IMR-90 (cell line): ENCODE measurements around the gene BRI3BP. TPM values are rescaled to one million over a fixed set of nuclear protein-coding genes. Genes with fewer than 3 reads are reported as not detected.

Experiments
- ATAC-seq: fragments of 200-7000 bp; cut with Tn5 transposase; 2 replicates; pipeline ENCODE4 v1.9.1; 2020; ENCODE audit warnings: low read depth, mild to moderate bottlenecking, moderate library complexity
- BruUV-seq: library from RNA; stranded (reverse); fragments of 400-500 nt; replicated peaks from 2 replicates; lab custom pipeline; 2021; lab: Mats Ljungman, UMichigan
- CTCF ChIA-PET: fragments of 300-600 bp; formaldehyde crosslinking; extraction: SDS; loops from one replicate; lab custom pipeline; 2021; ENCODE audit warnings: antibody characterized with exemption; lab: Yijun Ruan, JAX
- POLR2A ChIA-PET: fragments of 300-600 bp; sonication (Branson Sonifier 250); formaldehyde crosslinking; loops from one replicate; lab custom pipeline; 2022; ENCODE audit warnings: antibody characterized with exemption; ENCODE audit not compliant: unreplicated experiment; lab: Charles Lee
- DNase-seq: peaks from one replicate; pipeline ENCODE4 v3.0.0; 2013
- H2AFZ ChIP-seq: replicated peaks from 2 replicates; pipeline ENCODE3; 2013; ENCODE audit warnings: low read length, mild to moderate bottlenecking; ENCODE audit not compliant: poor library complexity
- H2AK5ac ChIP-seq: 2 replicates; pipeline ENCODE4 v1.6.1; 2013; ENCODE audit warnings: low read depth, low read length, inconsistent platforms
- H2AK9ac ChIP-seq: replicated peaks from 2 replicates; pipeline ENCODE3; 2013; ENCODE audit warnings: mild to moderate bottlenecking, low read depth, low read length, moderate library complexity; ENCODE audit not compliant: poor library complexity
- H2BK120ac ChIP-seq: 2 replicates; pipeline ENCODE4 v1.6.1; 2013; ENCODE audit warnings: low read depth, low read length, inconsistent platforms
- H2BK15ac ChIP-seq: 3 replicates; pipeline ENCODE4 v1.6.1; 2013; ENCODE audit warnings: low read depth, low read length, inconsistent platforms
- H2BK20ac ChIP-seq: 2 replicates; pipeline ENCODE4 v1.6.1; 2013; ENCODE audit warnings: low read depth, mild to moderate bottlenecking, inconsistent platforms, low read length, moderate library complexity
- H2BK5ac ChIP-seq: 2 replicates; pipeline ENCODE4 v1.6.1; 2013; ENCODE audit warnings: mild to moderate bottlenecking, low read depth, low read length, inconsistent platforms; ENCODE audit not compliant: poor library complexity, severe bottlenecking
- H3K14ac ChIP-seq: replicated peaks from 2 replicates; pipeline ENCODE4 v1.6.1; 2013; ENCODE audit warnings: low read depth, low read length, inconsistent platforms
- H3K18ac ChIP-seq: 2 replicates; pipeline ENCODE4 v1.6.1; 2013; ENCODE audit warnings: low read depth, low read length, control low read depth
- H3K23ac ChIP-seq: 2 replicates; pipeline ENCODE4 v1.6.1; 2013; ENCODE audit warnings: low read depth, low read length, inconsistent platforms
- H3K27ac ChIP-seq: 2 replicates; pipeline ENCODE4 v1.5.1; 2013; ENCODE audit warnings: mild to moderate bottlenecking, control low read depth, low read length; ENCODE audit not compliant: insufficient read depth
- H3K27me3 ChIP-seq: 2 replicates; pipeline ENCODE4 v1.6.1; 2013; ENCODE audit warnings: low read length; ENCODE audit not compliant: control insufficient read depth, insufficient read depth
- H3K36me3 ChIP-seq: 2 replicates; pipeline ENCODE4 v1.6.1; 2013; ENCODE audit warnings: low read length, mixed read lengths; ENCODE audit not compliant: control insufficient read depth, insufficient read depth
- H3K4ac ChIP-seq: 2 replicates; pipeline ENCODE4 v1.6.1; 2013; ENCODE audit warnings: low read depth, low read length, inconsistent platforms
- H3K4me1 ChIP-seq: 2 replicates; pipeline ENCODE4 v1.6.1; 2013; ENCODE audit warnings: low read length, mixed read lengths; ENCODE audit not compliant: control insufficient read depth, insufficient read depth
- H3K4me2 ChIP-seq: 2 replicates; pipeline ENCODE4 v1.6.1; 2013; ENCODE audit warnings: low read depth, mild to moderate bottlenecking, control low read depth, low read length, moderate library complexity
- H3K4me3 ChIP-seq: 2 replicates; pipeline ENCODE4 v1.5.1; 2013; ENCODE audit warnings: low read depth, mild to moderate bottlenecking, control low read depth, low read length, moderate library complexity; ENCODE audit not compliant: insufficient read depth
- H3K56ac ChIP-seq: 2 replicates; pipeline ENCODE4 v1.6.1; 2013; ENCODE audit warnings: low read length, inconsistent platforms; ENCODE audit not compliant: insufficient read depth; ENCODE audit errors: extremely low read depth
- H3K79me1 ChIP-seq, 2 experiments: 2 replicates each; pipeline ENCODE4 v1.6.1; 2013; ENCODE audit warnings: low read length in 2 of 2, inconsistent platforms in 1 of 2, low read depth in 1 of 2
- H3K9ac ChIP-seq: 2 replicates; pipeline ENCODE4 v1.6.1; 2013; ENCODE audit warnings: low read depth, low read length, control low read depth
- H3K9me1 ChIP-seq: 2 replicates; pipeline ENCODE4 v1.6.1; 2013; ENCODE audit warnings: low read length, inconsistent platforms; ENCODE audit not compliant: insufficient read depth
- H3K9me3 ChIP-seq: 2 replicates; pipeline ENCODE4 v1.6.1; 2013; ENCODE audit warnings: low read length; ENCODE audit not compliant: control insufficient read depth, insufficient read depth
- H4K20me1 ChIP-seq: 2 replicates; pipeline ENCODE4 v1.6.1; 2013; ENCODE audit warnings: low read length, inconsistent platforms; ENCODE audit not compliant: insufficient read depth
- H4K5ac ChIP-seq: 2 replicates; pipeline ENCODE4 v1.6.1; 2013; ENCODE audit warnings: mild to moderate bottlenecking, low read depth, low read length, control low read depth
- H4K8ac ChIP-seq, 2 experiments: 2 replicates each; pipeline ENCODE4 v1.6.1; 2013; ENCODE audit warnings: low read depth in 2 of 2, low read length in 2 of 2, control low read depth in 1 of 2, inconsistent platforms in 1 of 2
- H4K91ac ChIP-seq: 2 replicates; pipeline ENCODE4 v1.6.1; 2013; ENCODE audit warnings: low read depth, low read length, inconsistent platforms; ENCODE audit not compliant: insufficient read depth
- BHLHE40 ChIP-seq: fragments of 150-350 bp; IDR thresholded peaks from 2 replicates; pipeline ENCODE4 v1.6.1; 2016; ENCODE audit warnings: mild to moderate bottlenecking, low read depth, low read length
- MAZ ChIP-seq: IDR thresholded peaks from 2 replicates; pipeline ENCODE4 v1.6.1; 2012; ENCODE audit warnings: low read depth, mild to moderate bottlenecking, low read length, improper control_type of control experiment, moderate library complexity, borderline replicate concordance
- MXI1 ChIP-seq: IDR thresholded peaks from 2 replicates; pipeline ENCODE4 v1.6.1; 2012; ENCODE audit warnings: low read depth, mild to moderate bottlenecking, low read length, moderate library complexity, borderline replicate concordance
- NFE2L2 ChIP-seq: fragments of 150-350 bp; IDR thresholded peaks from 2 replicates; pipeline ENCODE4 v1.6.1; 2016; ENCODE audit warnings: low read depth, mild to moderate bottlenecking, low read length
- POLR2A ChIP-seq: IDR thresholded peaks from 2 replicates; pipeline ENCODE4 v1.6.1; 2012; ENCODE audit warnings: mild to moderate bottlenecking, low read depth, low read length
- RCOR1 ChIP-seq: IDR thresholded peaks from 2 replicates; pipeline ENCODE4 v1.6.1; 2012; ENCODE audit warnings: mild to moderate bottlenecking, low read length, improper control_type of control experiment; ENCODE audit not compliant: insufficient replicate concordance
- SMC3 ChIP-seq: fragments of 150-350 bp; IDR thresholded peaks from 2 replicates; pipeline ENCODE4 v1.6.1; 2016; ENCODE audit warnings: low read depth, mild to moderate bottlenecking, antibody characterized with exemption, low read length, moderate library complexity
- WGBS, 2 experiments: methylation state at CpG; one replicate each; pipeline versions ENCODE4 v1.1.5 to v1.1.7; 2013; ENCODE audit warnings: missing lambda C conversion rate in 2 of 2; ENCODE audit not compliant: insufficient read length in 1 of 2; ENCODE audit errors: extremely low coverage in 2 of 2; 5-methylcytosine and 5-hydroxymethylcytosine counted together
- dilution Hi-C: fragments of 300-500 bp; cut with HindIII; formaldehyde crosslinking; loops from one replicate; pipeline ENCODE4 v1.14.3; 2018; ENCODE audit warnings: low sequenced_read_pairs; ENCODE audit not compliant: unreplicated experiment
- in situ Hi-C: fragments of 300-500 bp; cut with MboI; formaldehyde crosslinking; loops from 3 replicates; pipeline ENCODE4 v1.14.3; 2019; ENCODE audit warnings: low sequenced_read_pairs, inconsistent platforms, mixed read lengths
- intact Hi-C: fragments of 100-400 bp; cut with micrococcal nuclease; formaldehyde crosslinking; loops from 2 replicates; pipeline ENCODE4 v1.10.0; 2022
- polyA plus RNA-seq, 3 experiments: library from polyadenylated mRNA; depleted of rRNA; stranded (reverse); fragments of >200 nt; gene quantifications; 2 replicates each; pipeline ENCODE4 v1.2.3, GENCODE V29; 2012; ENCODE audit warnings: low replicate concordance in 1 of 3
- total RNA-seq: library from RNA; depleted of rRNA; stranded (reverse); fragments of >200 nt; gene quantifications from 2 replicates; pipeline ENCODE4 v1.2.3, GENCODE V29; 2012

The BRI3BP gene
- total and polyA plus RNA-seq, 2 of the 4 experiments (the other 2 are of a cell fraction): 2.5 to 2.8 TPM

GRCh38 chr12:125055591-125055990 is 62.1 kb downstream of the BRI3BP start:
- dilution Hi-C loops (no loop called here), in situ Hi-C loops (no loop called here), intact Hi-C loops (no loop called here)
- no peaks in the 10 kb centered on the region for H3K36me3 ChIP-seq
- H3K9ac ChIP-seq: no peak overlapping the region
- H2AK5ac ChIP-seq: no peak overlapping the region
- DNase-seq (no peak), ATAC-seq (no peak)
- no peak overlapping the region for H3K27ac ChIP-seq
- H3K9me3 ChIP-seq: no peaks in the 10 kb centered on the region
- POLR2A ChIA-PET: interaction anchor here (0.6 kb wide), 1 partner anchor 15 kb away, joined by 6 read pairs; no protein-coding TSS in a partner anchor
- no peak overlapping the region for H4K8ac ChIP-seq
- CTCF ChIA-PET: no interaction called here
- H3K9me1 ChIP-seq: no peaks in the 10 kb centered on the region
- no peak overlapping the region for H2BK5ac ChIP-seq
- H4K91ac ChIP-seq: no peak overlapping the region
- no peak for TF ChIP-seq NFE2L2
- no peak for TF ChIP-seq RCOR1
- TF ChIP-seq MXI1: no peak
- TF ChIP-seq SMC3: no peak
- TF ChIP-seq BHLHE40: no peak
- TF ChIP-seq POLR2A: no peak
- no peak for TF ChIP-seq MAZ
- no peak overlapping the region for H3K23ac ChIP-seq
- no peak overlapping the region for H2BK15ac ChIP-seq
- H3K79me1 ChIP-seq: no peaks in the 10 kb centered on the region
- WGBS, 2 experiments: 98% methylated on average over 7 of the region's 9 CpGs; no CpG with 5 or more reads in 1 of the 2 experiments
- no peak overlapping the region for H2BK20ac ChIP-seq
- H3K14ac ChIP-seq: no peak overlapping the region
- no peak overlapping the region for H2BK120ac ChIP-seq
- H3K4ac ChIP-seq: no peak overlapping the region
- no peak overlapping the region for H4K5ac ChIP-seq
- H3K56ac ChIP-seq: no peak overlapping the region
- no peak overlapping the region for H3K4me2 ChIP-seq
- no TSS peak for BruUV-seq
- no peak overlapping the region for H3K4me3 ChIP-seq
- no peak overlapping the region for H3K18ac ChIP-seq
- H3K4me1 ChIP-seq: no peaks in the 10 kb centered on the region
- H4K20me1 ChIP-seq: no peaks in the 10 kb centered on the region
- no peak overlapping the region for H2AK9ac ChIP-seq
- no peak overlapping the region for H2AFZ ChIP-seq
- H3K27me3 ChIP-seq: peaks cover 2% of the 10 kb centered on the region; the same call in 1 of the 2 replicates
